ENCODE data around the gene UNC119.

UNC119 gene

DNA sequence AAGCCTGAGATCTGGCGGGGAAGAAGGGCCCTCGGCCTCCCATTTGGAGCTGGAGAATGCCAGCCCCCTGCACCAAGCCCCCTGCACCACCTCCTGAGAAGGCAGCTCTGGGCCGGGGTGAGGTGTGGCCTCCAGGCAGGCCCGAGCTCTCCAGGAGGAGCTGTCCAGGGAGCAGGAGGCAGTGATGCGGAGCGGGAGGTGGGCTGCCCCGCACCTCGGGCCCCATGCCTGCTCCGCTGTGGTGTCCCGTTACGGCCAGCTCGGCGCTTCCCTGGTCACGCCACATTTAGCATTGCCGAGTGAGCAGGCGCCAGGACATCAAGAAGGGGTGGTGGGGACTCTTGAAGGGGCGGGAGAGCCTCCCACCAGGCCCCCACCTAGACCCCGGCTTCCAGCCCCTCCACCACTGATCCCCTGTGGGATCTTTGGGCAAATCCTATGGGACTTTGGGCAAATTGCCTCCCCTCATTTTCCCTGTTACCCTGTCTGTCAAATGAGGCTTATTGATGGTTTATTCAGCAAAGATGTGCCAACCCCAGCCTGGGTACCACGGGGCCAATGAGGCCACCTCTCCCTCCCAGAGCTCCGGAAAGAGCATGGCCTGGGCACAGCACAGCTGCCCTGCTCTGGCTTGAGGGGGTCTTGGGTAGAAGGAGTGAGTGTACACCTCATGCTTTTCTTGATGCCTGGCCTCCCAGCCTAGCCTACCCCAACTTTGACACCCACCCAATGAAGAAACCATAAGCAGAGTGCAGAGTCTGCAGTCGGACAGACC is 30.9 kb downstream of the UNC119 start:
- TF ChIP-seq, protein P1, sequence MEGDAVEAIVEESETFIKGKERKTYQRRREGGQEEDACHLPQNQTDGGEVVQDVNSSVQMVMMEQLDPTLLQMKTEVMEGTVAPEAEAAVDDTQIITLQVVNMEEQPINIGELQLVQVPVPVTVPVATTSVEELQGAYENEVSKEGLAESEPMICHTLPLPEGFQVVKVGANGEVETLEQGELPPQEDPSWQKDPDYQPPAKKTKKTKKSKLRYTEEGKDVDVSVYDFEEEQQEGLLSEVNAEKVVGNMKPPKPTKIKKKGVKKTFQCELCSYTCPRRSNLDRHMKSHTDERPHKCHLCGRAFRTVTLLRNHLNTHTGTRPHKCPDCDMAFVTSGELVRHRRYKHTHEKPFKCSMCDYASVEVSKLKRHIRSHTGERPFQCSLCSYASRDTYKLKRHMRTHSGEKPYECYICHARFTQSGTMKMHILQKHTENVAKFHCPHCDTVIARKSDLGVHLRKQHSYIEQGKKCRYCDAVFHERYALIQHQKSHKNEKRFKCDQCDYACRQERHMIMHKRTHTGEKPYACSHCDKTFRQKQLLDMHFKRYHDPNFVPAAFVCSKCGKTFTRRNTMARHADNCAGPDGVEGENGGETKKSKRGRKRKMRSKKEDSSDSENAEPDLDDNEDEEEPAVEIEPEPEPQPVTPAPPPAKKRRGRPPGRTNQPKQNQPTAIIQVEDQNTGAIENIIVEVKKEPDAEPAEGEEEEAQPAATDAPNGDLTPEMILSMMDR (IDR thresholded peaks at IDR 0.05; ENCODE audit: insufficient read depth, low read depth, low read length, missing control alignments), result no peak
- no peak for DNase-seq (ENCODE audit: low read depth)
- H3K4me3 ChIP-seq (ENCODE audit: low read length), result no peak overlapping the region

DNA sequence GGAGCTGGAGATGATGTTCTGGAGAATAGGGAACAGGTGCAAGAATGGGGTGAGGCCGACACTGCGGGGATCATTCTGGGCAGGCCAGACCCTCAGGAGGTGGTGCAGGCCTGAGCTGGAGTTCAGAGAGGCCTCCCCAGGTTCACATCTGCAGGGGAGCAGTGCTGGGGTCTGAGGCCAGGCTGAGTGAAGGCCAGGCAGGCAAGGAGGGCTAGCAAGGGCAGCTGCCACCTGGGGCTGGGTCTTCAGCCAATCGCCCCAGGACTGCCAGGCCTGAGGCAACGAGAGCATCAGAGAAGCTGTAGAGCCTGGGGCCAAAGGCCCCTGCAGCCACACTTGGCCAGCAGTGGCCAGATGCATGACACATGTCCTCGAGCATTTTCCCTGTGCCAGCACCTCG is 31.7 kb downstream of the UNC119 start:
- TF ChIP-seq, protein P1 (IDR thresholded peaks at IDR 0.05; ENCODE audit: insufficient read depth, low read depth, low read length, missing control alignments), result no peak
- no peak for DNase-seq (ENCODE audit: low read depth)
- no peak overlapping the region for H3K4me3 ChIP-seq (ENCODE audit: low read length)

DNA sequence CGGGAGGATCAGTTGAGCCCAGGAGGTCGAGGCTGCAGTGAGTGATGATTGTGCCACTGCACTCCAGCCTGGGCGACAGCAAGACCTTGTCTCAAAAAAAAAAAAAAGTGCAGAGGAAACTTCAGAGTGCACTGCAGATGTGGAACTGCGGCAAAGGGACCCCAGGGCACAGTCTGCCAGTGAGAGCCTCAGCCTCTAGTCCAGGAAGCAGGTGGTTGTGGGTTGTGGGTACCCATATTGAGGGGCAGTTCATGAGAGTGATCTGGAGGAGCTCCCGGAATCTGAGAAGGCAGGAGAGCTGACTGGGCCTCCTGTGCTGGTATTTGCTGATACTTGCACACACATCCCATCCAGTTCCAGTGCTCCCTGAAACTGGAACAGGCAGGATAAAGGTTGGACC is 33.2 kb downstream of the UNC119 start:
- DNase-seq (ENCODE audit: low read depth), result no peak

DNA sequence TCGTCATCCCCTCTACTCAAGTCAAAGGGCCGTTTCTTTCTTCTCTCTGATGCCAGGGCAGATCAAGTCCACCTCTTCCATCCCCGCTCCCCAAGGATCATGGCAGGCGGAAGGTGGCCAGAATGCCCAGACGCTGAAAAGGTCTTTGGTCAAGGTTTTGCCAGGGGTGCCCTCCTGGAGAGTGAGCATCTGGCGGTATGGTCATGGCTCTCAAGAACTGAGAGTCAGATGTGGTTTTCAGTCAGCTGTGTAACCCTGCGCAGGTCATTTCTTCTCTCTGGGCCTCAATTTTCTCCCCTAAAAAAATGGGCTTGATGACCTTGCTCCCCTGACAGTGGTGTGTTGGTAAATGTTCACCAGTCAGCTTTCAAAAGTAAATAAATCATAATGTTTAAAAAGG is 33.8 kb downstream of the UNC119 start:
- no peak overlapping the region for H3K4me3 ChIP-seq (ENCODE audit: low read length)
- TF ChIP-seq, protein P1 (IDR thresholded peaks at IDR 0.05; ENCODE audit: insufficient read depth, low read depth, low read length, missing control alignments), result no peak
- DNase-seq (ENCODE audit: low read depth), result no peak

More for the DNA sequence above, 33.2 kb downstream of the UNC119 start:
- no peak overlapping the region for H3K4me3 ChIP-seq (ENCODE audit: low read length)
- TF ChIP-seq, protein P1 (IDR thresholded peaks at IDR 0.05; ENCODE audit: insufficient read depth, low read depth, low read length, missing control alignments), result no peak

DNA sequence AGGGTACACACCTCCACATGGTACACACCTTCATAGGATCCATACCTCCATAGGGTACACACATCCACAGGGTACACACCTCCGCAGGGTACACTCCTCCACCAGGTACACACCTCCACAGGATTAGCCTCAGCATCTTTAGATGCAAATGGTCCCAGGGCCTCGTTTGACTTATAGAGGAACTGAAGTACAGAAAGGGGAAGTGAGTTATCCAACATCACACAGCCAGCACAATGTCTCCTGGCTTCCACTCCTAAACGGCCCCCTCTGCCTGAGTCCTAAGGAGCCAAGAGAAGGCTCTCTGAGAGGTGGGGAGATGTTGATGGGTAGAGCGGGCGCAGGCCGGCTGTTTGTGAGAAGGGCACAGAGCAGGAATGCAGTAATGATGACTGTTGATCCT is 34.3 kb downstream of the UNC119 start:
- no peak for DNase-seq (ENCODE audit: low read depth)
- TF ChIP-seq, protein P1 (IDR thresholded peaks at IDR 0.05; ENCODE audit: insufficient read depth, low read depth, low read length, missing control alignments), result no peak
- H3K4me3 ChIP-seq (ENCODE audit: low read length), result no peak overlapping the region

DNA sequence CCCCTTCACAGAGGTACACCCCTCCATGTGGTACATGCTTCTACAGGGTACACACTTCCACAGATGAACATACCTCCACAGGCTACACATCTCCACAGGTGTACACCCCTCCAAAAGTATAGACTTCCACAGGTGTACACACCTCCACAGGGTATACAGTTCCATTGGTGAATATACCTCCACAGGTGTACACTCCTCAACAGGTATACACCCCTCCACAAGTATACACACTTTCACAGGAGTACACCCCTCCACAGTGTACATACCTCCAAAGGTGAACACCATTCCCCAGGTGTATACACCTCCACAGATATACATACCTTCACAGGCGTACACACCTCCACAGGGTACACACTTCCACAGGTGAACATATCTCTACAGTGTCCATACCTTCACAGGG is 36.9 kb downstream of the UNC119 start:
- TF ChIP-seq, protein P1 (IDR thresholded peaks at IDR 0.05; ENCODE audit: insufficient read depth, low read depth, low read length, missing control alignments), result no peak
- no peak overlapping the region for H3K4me3 ChIP-seq (ENCODE audit: low read length)
- DNase-seq (ENCODE audit: low read depth), result no peak

DNA sequence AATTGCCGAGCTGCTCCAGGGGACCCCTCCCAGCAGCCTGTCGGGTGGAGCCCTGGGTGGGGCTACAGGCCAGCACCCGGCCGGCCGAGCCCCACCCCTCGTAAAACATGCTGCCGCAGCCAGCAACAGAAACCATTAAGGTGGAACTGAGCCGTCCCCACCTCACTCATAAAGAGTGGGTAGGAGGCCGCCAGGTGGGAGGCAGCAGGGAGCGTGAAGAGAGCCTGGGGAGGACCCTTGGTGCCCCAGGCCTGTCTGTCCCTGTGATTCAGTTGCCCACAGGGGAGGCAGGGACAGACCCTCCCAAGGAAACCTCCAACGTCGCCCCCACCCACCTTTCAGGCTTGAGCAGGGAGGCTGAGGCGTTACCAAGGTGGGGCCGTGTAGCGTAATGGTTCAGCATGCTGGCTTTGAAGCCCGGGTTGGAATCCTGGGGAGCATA is 37.8 kb downstream of the UNC119 start:
- no peak for DNase-seq (ENCODE audit: low read depth)
- no peak overlapping the region for H3K4me3 ChIP-seq (ENCODE audit: low read length)
- TF ChIP-seq, protein P1 (IDR thresholded peaks at IDR 0.05; ENCODE audit: insufficient read depth, low read depth, low read length, missing control alignments), result no peak
